Activated T-cell treated with anti-CD3 and anti-CD28 coated beads for 24 hours (primary cell): ENCODE measurements around the gene SKAP2.

Experiments
- DNase-seq: peaks from one replicate; pipeline ENCODE4 v3.0.0-alpha.2; 2020; ENCODE audit warnings: low read depth

Gene SKAP2

DNA sequence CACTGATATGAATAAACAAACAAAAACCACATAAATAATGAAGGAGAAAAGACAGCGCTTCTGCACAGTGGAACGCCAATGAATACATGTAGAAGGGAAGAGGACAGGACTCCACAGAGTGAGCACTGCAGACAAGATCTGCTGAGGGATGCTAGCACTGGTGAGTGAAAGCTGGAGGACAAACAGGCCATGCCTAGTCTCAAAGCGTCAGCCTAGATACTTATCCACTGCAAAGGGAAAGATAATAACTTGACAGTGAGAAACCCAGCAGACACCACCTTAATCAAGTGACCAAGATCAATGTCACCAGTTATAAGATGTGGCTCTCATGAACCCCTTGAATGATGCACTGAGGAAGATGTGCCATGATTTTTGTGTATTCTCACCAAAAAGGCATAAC, 227.6 kb downstream of the SKAP2 start:
- DNase-seq, result no peak

DNA sequence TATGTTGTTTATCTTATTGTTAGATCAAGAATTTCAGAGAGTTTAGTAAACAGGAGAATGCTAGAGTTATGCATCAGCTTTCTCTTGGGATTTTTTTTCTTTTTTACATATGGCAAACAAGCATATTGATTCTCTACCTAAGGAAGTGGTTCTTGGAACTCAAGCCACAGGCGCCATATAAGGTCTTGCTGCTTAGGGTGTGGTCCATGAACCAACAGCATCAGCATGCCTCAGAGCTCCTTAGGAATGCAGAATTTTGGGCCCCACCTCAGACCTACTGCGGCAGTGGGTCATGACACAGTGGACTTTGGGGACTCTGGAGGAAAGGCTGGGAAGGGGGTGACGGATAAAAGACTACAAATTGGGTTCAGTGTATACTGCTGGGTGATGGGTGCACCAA, 230.8 kb downstream of the SKAP2 start:
- DNase-seq, result no peak

DNA sequence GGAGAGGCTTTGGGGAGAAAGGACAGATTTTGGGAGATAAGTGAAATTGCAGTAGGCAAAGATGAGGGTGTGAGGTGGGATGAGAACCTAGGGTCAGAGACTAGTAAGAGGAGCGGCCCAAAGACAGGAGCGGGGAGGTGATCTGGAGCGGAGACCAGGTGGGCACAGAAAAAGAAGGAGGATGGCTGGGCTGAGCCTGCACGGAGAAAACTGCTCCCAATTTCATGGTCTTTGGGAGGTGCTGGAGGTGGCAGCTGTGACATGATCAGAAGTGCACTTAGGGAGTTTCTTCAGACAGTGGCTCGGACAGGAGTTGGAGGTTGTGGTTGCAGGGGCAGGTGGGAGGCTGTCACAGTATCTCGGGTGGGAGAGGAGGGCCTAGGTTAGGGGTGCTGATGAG, 232.8 kb downstream of the SKAP2 start:
- no peak for DNase-seq

DNA sequence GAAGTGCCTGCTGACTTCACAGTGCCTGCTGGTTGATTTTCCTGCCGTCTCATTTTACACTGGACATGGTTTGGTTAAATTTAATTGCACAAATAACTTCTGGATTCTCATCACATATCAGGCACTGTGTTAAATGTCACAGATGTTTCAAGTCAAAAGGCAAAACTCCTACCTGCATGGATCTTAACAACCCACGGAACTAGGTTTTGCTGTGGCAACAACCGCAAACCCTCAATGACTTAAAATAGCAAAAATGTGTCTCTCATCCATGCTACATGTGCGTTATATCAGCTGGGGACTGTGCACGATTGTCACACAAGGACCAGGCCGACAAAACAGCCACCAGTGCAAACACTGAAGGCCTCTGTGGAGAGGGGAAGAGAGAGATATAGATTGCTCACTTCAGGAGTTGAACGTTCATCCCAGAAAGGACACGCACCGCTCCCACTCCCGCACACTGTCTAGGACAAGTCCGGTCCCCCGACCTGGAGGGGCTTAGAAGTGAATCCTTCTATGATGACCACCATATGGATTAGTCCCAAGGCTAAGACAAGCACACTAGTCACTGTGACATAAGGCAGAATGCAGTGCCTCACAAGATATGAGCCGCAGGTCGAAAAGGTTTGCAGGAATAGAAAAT, 233.3 kb downstream of the SKAP2 start:
- no peak for DNase-seq

DNA sequence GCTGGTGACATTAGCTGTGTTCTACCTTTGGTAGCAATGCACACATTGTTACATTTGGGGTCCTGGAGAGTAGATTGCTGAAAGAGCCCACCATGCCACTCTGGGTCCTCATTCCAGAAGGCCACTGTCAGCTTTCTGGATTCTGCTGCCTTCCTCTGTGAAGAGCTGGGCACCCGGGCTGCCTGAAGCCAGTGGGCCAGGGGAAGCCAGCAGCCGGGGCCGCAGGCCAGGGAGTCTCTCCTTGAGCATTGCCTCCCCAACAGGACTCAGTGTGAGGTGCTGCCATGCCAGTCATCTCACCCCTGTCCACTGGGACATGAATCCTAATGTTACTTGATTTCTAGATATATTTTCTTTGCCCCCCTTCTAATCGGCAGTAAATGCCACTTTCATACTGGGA, 234.0 kb downstream of the SKAP2 start:
- DNase-seq, result no peak

DNA sequence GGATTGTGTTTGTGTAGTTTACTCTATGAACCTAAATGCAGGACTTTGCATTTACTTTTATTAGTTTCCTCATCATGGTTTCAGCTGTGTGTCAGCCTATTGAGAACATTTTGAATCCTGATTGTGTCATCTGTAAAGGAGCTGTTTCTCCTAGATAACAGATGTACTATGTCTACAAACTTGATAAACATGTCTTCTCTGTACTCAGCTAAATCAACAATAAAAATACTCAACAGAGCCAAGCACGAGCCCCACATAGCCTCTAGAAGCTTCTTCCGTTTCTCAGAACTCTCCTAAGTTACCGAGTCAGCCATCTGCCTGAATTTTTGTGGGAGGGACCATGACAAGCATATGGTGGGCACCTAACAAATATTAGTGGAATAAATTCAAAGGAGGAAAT, 234.7 kb downstream of the SKAP2 start:
- no peak for DNase-seq

DNA sequence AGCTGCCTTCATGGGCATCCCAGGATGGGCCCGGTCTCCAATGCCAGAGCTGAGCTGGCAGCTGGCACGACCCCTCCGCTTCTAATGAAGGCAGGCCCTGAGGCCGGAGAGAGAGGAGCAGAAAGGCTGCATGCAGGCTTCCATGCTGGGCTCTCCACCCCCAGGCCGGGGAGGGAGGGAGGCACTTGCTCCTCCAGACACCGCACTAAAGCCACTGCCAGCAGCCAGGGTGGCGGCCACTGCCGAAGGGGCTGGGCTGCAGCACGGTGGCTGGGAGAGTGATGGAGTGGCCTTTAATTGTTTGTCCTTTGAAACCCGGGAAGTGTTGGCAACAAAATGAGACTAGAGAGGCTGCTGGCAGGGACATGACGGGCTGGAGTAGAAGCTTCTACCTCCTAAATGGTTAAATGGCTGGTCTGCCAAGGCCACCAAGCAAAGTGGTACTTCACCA, 236.5 kb downstream of the SKAP2 start:
- no peak for DNase-seq

DNA sequence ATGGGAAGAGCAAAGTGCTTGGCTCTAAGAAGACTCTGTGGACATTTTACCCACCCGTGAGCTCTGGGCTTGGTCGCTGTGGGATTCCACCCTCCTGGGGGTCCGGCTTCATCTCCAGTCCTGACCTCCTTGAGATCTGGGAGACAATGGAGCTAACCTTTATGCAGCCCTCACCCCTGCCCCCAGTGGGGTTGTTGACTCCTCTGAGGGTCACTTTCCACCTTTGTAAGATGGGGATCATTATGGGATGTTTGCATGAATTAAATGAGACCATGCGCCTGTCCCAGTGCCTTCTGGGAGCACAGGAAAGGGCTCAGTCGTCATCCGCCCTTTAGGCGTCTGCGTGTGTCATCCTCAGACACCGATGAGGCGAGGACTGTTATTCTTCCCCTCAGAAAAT, 237.2 kb downstream of the SKAP2 start:
- DNase-seq, result no peak

DNA sequence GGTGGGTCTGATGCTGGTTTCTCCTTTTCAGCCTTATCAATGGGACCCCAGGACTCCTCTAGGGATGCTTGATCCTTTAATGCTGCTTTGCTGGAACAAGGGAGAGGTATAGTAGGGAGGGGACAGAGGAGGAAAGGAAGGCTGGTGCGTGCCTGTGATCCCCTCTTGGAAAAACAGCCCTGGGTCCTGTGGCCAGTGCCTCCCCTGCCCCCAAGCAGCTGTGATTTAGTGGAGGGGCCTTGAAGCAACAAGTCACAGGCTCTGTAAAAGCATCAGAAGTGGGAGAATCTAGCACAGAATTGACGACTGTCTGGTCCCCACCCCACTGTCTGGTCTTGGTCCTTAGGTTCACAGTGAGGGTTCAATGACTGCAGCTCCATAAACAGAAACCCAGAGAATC, 237.7 kb downstream of the SKAP2 start:
- no peak for DNase-seq

DNA sequence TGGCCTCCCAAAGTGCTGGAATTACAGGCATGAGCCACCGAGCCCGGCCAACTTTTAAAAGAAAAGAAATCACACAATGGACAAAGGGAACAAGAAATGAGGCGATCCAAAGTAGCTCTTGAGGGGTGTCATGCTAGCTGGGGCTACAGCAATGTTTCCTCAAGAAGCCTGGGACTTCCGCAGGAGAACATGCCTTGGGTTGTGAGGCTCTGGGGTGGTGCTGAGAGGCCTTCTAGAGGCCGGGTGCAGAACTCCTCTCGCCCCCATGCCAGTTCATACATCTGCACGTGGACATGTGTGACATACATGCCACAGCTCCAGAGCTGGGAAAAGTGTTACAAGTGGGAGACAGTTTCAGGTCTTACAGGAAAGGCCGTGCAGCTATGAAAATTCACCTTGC, 238.2 kb downstream of the SKAP2 start:
- no peak for DNase-seq

DNA sequence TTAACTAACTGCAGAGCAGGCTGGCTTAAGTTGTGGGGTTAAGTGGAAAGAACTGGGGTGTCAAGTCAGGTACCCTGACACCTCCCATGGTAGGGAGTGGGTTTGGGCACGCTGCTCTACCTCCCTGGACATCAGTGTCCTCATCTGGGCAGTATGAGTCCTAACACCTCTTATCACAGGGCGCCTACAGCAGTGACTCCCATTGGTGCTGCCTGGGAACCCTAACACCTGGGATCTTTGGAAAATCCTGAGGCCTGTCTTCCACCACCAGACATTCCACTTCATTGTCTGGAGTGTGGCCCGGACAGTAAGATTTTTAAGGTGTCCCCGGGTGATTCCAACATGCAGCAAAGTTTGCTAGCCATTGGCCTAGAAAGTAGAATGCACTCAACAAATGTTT, 239.1 kb downstream of the SKAP2 start:
- no peak for DNase-seq

DNA sequence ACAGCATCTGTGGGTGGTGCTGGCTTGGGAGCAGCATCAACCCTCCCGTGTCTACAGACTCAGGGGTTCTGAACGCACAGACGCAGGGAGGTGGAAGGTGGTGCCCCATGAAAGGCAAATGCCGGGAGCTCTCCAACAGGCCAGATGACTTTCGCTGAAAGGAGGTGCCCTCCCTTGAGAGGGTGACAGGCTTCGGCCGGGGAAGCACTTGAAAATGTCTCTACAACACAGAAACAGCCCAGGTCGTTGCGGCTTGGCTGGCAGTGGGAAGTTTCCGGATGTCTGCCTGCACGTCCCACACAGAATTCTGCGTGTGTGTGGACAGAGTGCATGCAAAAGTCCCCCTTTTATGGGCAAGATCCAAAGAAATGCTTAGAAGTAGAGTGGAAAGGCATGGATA, 239.6 kb downstream of the SKAP2 start:
- DNase-seq, result no peak

DNA sequence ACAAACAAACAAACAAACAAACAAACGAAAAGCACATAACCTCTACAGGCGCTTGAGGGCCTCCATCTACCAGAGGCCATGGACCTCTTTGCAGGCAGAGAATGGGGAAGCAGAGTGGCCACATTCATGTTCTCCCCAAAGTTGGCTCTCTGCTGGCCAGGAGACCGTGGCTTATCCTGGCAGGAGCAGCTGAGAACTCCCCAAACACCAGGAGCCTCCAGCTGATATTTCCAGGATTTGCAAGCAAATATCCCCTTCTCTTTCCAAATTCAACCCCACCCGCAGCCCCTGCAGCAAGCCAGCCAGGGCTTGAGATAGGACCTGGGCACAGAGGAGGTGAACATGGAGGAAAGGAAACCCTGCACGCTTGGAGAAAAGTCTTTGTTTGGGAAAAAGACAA, 240.0 kb downstream of the SKAP2 start:
- DNase-seq, result no peak

DNA sequence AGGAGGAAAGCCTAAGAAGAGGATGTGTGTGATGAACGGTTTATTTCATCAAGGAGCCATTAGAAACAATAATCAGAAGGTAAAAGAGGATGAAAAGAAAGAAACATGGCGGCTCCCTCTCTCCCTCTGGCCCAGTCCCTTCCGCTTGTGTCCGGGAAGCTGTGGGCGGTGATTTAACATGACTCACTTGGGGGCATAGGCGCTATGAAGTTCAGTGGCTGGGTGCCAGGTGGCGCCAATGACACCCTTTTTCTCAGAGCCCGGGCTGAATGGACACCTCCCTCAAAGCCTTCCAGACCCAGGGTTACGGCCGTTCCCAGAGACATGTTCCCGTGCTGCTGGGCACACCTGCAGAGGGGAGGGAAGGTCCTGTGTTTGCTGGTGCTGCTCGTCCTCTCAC, 244.0 kb downstream of the SKAP2 start:
- no peak for DNase-seq

DNA sequence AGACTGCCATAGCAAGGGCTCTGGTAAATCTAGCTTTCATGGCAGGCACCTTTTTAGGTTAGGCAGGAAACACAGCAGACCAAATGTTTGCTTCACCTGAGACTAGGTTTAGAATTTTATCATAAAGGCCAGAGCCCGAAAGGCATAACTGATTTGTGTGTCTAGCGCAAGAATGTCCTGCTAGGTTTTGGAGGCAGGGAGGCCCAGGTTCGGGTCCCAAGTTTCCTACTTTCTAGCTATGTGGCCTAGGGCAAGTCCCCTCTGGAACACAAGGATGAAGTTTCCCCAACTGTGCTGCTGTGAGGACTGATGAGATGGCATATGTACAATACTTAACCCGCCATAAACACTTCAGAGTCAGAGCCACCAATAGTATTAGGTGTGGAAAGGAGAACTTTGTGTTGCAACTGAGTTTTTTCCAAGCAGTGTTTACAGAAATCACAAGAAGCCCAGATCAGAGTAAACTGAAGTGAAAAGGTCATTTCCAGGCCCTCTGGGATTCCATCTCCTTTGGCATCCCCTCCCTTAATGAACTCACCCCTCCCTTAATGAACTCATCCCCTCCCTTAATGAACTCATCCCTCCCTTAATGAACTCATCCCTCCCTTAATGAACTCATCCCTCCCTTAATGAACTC, 244.9 kb downstream of the SKAP2 start:
- no peak for DNase-seq

DNA sequence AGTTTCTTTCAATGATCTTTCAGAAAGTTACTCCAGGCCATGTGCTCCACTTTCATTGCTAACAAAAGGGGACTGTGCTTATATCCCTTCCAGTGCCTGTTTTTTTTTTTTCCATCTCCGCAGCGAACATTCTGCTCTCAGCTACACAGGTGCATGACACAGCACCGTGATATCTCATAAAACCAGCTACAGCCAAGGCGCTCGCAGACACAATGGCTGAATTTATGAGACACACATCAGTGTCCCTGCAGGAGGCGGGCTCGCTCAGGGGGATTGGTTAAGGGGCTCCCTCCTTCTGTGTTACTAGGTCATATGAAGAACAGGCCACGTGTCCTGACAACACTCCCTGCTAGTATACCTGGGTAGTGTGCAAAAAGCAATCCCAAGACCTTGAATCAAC, 245.5 kb downstream of the SKAP2 start:
- no peak for DNase-seq

DNA sequence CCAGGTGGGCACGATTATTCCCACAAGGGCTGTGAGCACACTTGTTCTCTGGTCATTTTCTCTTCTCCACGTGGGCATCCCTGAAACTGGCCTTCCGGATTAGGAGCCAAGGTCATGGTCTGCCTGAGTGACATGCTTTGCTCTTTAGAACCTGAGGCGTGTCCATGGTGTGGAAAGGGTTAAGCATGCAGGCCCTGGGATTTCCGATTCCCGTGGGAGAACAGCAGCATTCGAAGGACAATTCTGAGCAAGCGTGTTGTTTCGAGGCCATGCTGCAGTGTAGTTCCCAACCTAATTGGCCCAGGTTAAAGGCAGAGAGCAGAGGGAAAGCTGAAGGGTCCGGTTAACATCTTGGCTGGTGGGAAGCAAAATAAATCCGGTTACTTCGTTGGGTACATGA, 245.9 kb downstream of the SKAP2 start:
- DNase-seq, result no peak
